Measurements from ENCODE around the gene SRF.

Gene SRF

DNA sequence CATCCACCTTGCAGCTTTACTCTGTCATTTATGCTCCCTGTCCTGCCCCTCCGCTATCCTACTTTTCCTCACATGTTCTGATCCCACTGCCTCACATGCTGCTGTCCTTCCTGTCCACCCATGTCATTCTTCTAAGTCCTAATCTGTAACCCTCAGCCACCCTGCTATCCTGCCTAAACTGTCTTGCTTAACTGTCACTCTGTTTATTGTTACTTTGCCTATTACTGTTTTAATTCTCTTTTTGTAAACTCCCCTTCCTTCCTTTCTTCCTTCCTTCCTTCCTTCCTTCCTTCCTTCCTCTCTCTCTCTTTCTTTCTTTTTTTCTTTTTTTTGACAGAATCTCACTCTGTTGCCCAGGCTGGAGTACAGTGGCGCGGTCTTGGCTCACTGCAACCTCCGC, 12.4 kb downstream of the SRF start:
- no peak for DNase-seq (ENCODE audit: low read depth)

DNA sequence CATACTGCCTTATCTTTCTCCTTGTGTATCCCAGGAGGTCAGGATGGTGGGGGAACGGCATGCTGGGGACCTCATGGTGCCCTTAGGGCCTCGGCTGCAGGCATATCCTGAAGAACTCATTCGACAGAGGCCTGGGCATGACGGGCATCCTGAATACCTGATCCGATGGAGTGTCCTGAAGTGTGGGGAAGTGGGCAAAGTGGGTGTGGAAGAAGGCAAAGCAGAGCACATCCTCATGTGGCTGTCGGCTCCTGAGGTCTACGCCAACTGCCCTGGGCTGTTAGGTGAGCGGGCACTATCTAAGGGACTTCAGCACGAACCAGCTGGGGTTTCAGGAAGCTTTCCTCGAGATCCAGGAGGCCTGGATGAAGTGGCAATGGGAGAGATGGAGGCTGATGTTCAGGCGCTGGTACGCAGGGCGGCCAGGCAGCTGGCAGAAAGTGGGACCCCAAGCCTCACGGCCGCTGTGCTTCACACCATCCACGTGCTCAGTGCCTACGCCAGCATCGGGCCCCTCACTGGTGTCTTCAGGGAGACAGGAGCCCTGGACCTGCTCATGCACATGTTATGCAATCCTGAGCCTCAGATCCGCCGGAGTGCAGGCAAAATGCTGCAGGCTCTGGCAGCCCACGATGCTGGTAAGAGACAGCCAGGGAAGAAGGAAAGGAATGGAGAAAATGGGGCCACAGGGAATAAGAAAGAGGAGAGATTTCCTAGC, 13.4 kb downstream of the SRF start:
- DNase-seq (ENCODE audit: low read depth): no peak

DNA sequence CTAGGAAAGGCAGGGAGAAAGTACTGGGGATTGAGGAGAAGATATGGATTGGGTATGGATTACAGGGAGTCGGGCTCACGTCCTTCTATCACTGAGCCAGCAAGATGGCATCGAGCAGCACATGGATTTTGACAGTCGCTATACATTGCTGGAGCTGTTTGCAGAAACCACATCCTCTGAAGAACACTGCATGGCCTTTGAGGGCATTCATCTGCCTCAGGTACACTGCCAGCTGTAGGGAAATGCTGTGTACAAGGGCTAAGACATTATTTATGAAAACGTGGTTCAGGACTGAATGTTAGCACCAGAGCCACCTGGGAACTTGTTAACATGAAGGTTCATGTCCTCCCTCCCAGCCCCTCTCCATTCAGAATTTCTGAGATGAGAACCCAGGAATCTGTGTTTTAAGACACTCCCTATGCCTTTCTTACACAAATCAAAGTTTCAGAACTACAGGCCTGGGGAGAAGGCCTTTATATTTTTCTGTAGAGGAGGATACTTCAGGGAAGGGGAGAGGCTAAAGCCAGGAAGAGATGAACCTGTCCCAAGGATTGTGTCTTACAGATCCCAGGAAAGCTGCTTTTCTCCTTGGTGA, 14.4 kb downstream of the SRF start:
- no peak for DNase-seq (ENCODE audit: low read depth)

DNA sequence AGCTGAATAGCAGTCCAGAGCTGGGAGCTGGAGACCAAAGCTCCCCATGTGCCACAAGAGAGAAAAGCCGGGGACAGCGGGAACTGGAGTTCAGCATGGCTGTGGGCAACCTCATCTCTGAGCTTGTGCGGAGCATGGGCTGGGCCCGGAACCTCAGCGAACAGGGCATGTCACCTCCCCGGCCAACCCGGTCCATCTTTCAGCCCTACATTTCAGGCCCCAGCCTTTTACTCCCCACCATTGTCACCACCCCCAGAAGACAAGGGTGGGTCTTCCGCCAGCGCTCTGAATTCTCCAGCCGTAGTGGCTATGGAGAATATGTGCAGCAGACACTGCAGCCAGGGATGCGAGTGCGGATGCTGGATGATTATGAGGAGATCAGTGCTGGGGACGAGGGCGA, 14.9 kb downstream of the SRF start:
- DNase-seq (ENCODE audit: low read depth): no peak

DNA sequence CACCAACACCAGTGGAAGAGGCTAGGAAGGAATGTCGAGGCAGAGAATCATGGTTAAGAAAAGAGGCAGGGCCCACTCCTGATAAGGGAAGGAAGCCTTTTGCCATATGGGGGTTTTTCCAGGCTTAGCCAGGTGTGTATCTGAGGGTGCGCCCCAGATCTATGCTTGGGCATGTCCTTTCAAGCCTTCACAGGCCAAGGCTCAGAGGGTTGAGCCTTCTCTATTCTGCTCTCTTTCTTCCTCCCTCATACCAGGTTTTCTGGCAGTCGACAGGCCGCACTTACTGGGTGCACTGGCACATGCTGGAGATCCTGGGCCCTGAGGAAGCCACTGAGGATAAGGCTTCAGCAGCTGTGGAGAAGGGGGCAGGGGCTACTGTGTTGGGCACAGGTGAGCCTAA, 15.6 kb downstream of the SRF start:
- no peak for DNase-seq (ENCODE audit: low read depth)

DNA sequence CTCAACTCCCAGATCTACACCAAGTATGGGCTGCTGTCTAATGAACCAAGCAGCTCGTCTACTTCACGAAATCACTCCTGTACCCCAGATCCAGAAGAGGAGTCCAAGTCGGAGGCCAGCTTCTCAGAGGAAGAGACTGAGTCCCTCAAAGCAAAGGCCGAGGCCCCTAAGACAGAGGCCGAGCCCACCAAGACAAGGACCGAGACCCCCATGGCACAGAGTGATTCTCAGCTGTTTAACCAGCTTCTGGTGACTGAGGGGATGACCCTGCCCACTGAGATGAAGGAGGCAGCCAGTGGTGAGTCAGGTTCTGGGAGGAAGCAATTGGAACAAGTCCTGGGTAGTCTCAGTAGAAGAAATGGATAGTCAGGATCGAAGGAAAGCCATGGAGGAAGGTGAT, 16.8 kb downstream of the SRF start:
- DNase-seq (ENCODE audit: low read depth): no peak

DNA sequence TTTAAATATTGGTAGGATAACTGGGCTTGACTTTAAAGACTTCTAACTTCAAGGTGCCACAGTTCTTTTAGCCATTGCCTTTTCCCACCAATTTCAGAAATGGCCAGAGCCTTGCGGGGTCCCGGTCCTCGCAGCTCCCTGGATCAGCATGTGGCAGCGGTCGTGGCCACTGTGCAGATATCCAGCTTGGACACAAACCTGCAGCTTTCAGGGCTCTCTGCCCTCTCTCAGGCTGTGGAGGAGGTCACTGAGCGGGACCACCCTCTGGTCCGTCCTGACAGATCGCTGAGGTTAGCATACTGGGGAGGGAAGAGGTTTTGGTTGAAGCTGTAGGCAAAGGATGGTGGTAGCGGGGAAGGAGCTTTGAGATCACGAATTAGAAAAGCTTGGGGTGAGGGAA, 17.4 kb downstream of the SRF start:
- DNase-seq (ENCODE audit: low read depth): no peak

DNA sequence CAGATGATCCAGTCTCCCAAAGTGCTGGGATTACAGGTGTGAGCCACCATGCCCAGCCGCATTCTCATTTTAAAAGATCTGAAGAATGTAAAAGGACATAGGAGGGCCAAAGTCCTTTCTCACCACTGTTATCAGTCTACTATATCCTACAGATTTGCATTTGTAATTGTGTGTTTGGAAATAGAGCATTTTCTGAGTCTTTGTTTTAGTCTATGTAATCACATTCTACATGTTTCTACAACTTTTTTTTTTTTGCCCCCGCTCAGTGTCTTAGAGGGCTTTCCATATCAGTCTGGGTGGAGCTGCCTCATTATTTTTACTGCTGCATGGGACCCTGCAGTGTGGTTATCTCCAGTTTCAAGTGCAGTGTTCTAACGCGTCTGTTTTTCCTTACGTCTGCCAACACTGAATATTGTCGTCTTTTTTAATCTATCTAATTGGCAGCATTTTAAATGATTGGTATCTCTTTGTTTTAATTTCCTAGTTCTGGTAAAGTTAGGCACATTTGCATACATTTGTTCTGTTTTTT, 18.8 kb downstream of the SRF start:
- DNase-seq (ENCODE audit: low read depth): no peak

DNA sequence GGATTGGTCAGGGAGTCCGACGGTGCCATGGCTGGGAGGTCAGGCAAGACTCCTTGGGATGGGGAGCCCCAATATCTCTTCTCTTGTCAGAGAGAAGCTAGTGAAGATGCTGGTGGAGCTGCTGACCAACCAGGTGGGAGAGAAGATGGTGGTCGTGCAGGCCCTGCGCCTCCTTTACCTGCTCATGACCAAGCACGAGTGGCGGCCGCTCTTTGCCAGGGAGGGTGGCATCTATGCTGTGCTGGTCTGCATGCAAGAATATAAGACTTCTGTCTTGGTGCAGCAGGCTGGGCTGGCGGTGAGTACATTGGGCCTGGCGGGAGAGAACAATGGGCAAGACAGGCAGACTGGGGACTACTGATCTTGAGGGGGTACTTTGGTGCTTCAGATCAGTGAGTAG, 21.8 kb downstream of the SRF start:
- DNase-seq (ENCODE audit: low read depth): no peak

DNA sequence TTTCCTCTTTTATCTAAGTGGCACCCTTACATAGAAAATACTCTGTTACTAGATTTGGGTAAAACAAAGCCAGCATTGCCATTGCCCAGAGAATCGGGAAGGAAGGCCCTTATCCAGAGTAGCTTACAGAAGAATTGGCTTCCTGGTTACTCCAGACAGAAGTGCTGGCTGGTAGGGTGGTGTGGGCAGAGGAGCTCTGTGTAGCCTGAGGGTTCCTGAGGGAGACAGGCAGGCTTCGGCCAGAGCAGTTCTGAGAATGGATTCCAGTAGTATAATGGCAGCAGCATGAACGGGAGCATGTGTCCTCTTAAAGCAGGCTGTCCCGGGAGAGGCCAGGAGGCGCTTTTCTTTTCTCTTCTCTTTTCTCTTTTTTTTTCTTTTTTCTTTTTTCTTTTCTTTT, 22.9 kb downstream of the SRF start:
- no peak for DNase-seq (ENCODE audit: low read depth)

DNA sequence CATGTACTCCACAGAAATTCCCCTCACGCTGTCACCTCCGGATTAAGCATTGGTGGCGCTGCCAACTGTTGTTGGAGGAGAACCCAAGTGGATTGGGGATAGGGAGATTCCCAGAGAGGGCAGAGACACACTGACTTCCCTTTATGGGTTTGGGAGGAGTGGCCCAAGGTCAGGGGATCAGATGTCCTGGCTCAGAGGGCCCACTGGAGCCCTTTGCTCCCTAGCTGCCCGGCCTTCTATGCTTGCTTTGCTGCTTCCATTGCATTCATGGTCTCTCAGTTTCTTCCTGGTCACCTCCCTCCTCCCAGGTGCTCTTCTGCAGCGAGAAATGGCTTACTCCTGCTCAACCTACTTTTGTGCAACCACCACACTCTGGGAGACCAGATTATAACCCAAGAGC, 25.3 kb downstream of the SRF start:
- no peak for DNase-seq (ENCODE audit: low read depth)

DNA sequence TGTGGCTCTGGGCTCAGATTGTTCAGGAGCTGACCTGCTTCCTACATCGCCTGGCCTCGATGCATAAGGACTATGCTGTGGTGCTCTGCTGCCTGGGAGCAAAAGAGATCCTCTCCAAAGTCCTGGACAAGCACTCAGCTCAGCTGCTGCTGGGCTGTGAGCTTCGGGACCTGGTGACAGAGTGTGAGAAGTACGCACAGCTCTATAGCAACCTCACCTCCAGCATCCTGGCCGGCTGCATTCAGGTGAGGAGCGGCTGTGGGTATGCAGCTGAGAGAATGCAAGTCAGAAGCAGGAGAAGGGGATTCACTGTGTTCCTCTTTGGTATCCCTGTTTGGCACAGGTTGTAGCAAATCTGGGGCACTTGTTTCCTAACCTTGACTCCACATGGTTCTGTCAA, 28.8 kb downstream of the SRF start:
- no peak for DNase-seq (ENCODE audit: low read depth)

DNA sequence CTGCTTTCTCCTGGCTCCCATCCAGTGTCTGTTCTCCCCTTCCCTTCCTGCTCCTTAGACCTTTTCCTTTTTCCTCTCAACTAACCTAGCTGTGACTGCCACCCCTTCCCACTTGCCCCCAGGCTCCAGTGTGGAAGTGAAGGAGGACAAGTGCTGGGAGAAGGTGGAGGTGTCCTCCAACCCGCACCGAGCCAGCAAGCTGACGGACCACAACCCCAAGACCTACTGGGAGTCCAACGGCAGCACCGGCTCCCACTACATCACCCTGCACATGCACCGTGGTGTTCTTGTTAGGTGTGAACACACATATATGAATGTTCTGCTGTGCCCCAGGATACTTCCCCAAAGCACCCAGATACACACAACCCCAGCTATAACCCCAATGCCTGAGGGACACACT, 29.5 kb downstream of the SRF start:
- no peak for DNase-seq (ENCODE audit: low read depth)

DNA sequence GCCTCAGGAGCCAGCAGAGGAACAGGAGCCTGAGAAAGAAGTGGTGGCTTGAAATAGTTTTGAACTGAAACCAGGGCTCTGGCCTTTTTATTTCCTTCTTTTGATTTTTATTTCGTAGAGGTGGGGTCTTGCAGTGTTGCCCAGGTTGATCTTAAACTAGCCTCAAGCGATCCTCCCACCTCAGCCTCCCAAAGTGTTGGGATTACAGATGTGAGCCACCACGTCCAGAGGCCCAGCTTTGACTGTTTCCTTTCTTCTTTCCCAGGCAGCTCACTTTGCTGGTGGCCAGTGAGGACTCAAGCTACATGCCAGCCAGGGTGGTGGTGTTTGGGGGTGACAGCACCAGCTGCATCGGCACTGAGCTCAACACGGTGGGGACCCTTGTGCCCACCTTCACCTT, 31.4 kb downstream of the SRF start:
- no peak for DNase-seq (ENCODE audit: low read depth)

DNA sequence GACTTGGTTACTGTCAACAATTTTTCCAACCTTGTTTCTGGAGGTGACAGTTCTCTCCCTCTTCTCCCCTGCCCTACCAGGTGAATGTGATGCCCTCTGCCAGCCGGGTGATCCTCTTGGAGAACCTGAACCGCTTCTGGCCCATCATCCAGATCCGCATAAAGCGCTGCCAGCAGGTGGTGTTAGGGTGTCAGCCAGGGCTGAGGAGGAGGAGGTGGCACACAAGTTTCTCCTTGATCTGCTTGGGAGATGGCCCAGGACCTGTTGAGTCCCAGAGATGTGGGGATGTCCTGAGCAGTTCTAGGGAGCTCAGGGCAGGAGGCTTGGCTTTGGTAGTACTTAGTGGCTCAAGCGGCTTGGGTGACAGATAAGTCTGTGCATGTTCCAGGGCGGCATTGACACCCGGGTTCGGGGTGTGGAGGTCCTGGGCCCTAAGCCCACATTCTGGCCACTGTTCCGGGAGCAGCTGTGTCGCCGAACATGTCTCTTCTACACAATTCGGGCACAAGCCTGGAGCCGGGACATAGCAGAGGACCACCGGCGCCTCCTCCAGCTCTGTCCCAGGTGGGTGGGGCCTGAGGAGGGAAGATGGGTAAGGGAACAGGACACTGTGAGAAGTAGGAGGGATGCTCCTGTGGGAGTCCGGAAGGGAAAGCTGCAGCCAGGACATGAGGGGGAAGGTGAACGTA, 32.1 kb downstream of the SRF start:
- DNase-seq (ENCODE audit: low read depth): no peak

DNA sequence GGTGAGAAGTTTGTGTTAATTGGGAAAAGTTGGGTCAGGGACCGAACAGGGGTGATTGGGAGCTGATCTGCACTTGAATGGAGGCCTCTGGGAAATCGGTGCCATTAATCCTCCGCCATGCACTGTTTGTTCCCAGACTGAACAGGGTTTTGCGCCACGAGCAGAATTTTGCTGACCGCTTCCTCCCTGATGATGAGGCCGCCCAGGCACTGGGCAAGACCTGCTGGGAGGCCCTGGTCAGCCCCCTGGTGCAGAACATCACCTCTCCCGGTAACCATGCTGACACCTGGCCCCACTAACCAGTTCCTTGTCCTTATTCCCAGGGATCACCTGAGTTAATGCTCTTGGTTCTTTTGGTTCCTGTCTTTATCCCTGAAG, 32.6 kb downstream of the SRF start:
- DNase-seq (ENCODE audit: low read depth): no peak

DNA sequence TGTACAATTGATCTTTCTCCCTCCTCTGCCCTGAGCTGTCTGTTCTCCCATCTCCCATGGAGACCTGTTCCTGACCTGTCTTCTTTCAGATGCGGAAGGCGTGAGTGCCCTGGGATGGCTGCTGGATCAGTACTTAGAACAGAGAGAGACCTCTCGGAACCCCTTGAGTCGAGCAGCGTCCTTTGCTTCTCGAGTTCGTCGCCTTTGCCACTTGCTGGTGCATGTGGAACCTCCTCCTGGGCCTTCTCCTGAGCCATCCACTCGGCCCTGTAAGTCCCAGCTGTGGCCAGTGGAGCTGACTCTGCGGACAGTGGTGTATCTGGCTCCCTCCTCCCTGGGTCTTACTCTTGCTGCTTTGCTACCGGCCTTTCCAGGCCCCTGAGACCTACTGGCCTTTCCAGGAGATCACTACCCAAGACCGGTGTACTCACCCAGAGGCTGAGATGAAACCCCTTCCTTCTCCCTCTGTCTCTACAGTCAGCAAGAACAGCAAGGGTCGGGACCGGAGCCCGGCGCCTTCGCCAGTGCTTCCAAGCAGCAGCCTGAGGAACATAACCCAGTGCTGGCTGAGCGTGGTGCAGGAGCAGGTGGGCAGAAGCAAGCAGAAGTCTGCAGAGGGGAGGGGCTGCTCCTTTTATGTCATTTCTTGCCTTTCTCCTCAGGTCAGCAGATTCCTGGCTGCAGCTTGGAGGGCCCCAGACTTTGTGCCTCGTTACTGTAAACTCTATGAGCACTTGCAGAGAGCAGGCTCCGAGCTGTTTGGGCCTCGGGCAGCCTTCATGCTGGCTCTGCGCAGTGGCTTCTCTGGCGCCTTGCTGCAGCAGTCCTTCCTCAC, 33.4 kb downstream of the SRF start:
- DNase-seq (ENCODE audit: low read depth): no peak

DNA sequence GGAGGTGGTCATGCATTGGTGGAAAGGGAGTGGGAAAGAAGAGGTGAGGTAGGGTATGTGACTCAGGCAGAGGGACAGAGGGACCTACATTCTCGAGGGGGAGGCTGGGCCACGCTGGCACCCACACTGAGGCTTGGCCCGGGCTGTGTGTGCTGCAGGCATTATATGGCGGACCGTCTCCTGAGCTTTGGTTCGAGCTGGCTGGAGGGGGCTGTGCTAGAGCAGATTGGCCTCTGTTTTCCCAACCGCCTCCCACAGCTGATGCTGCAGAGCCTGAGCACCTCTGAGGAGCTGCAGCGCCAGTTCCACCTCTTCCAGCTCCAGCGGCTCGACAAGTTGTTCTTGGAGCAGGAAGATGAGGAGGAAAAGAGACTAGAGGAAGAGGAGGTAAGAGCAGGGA, 34.8 kb downstream of the SRF start:
- no peak for DNase-seq (ENCODE audit: low read depth)

DNA sequence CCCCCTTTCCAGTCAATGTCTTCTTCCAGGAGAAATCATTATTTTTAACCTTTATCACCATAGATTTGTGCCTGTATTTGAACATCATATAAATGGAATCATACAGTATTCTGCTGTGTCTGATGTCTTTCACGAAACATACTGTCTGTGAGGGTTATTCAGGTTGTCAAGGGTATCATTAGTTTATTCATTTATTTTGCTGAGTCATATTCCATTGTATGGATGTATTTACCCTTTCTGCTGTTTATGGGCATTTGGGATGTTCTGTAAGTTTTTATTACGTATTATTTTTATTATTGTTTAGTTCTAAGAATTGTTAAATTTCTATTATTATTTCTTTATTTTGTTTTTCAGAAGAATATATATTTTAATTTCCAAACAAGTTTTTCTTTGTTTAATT, 36.2 kb downstream of the SRF start:
- no peak for DNase-seq (ENCODE audit: low read depth)

DNA sequence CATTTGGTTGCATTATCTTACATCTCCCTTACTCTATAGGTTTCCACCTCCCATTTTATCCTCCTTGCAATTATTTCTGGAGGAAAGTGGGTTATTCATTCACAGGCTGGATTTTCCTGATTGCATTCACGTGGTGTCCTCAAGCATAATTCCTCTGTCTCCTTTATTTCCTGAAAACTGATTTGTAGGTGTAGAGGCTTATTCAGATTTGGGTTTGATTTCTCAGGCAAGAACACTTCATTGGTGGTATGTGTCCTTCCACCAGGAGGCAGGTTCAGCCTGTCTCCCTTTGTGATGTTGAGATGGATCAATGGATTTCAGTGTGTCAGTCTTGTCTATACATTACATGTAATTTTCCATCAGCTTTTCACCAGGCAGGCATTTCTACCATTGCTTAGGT, 40.9 kb downstream of the SRF start:
- DNase-seq (ENCODE audit: low read depth): no peak

DNA sequence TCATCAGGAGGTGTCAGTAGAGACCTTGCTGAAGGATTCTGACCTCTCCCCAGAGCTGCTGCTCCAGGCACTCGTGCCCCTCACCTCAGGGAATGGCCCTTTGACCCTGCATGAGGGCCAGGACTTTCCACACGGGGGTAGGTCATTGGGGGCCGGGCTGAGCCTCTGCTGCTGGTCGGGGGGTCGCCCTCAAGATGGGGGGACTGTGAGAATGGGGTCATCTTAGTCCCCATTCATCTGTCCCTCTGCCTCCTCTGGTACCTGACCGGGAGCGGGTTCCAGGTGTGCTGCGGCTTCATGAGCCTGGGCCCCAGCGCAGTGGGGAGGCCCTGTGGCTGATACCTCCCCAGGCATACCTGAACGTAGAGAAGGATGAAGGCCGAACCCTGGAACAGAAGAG, 42.4 kb downstream of the SRF start:
- DNase-seq (ENCODE audit: low read depth): no peak

DNA sequence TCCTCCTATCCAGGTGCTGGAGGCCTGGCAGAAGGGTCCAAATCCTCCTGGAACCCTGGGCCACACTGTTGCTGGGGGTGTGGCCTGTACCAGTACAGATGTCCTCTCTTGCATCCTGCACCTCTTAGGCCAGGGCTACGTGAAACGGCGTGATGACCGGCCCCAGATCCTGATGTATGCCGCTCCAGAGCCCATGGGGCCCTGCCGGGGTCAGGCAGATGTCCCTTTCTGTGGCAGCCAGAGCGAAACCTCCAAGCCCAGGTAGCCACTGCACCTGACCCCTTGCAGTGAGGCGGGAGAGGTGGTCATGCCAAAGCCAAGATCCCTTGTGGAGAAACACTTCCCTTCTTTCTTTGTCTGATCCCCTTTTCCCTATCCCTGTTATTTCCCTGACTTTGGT, 44.0 kb downstream of the SRF start:
- no peak for DNase-seq (ENCODE audit: low read depth)

DNA sequence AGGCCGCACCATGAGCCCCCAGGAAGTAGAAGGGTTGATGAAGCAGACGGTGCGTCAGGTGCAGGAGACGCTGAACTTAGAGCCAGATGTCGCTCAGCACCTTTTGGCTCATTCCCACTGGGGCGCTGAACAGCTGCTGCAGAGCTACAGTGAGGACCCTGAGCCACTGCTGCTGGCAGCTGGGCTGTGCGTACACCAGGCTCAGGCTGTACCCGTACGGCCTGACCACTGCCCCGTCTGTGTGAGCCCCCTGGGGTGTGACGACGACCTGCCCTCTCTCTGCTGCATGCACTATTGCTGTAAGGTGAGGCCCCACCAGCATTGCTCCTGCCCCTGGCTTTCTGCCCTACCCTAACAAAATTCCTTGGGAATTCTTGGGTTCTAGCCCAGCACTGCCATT, 45.1 kb downstream of the SRF start:
- no peak for DNase-seq (ENCODE audit: low read depth)

Measured in activated T-cell treated with anti-CD3 and anti-CD28 coated beads for 48 hours (primary cell).